Measurements from ENCODE around the gene DAPK1. TPM values are rescaled to one million over a fixed set of nuclear protein-coding genes. Genes with fewer than 3 reads are reported as not detected.
A peak's percentile ranks its signal among the peaks of the same experiment; 100 is the strongest.

DAPK1 gene
- total and polyA plus RNA-seq, 2 donors from 2014 or later, result 15.5 to 166 TPM

- no peak overlapping the region for H3K9ac ChIP-seq (ENCODE audit: low read length in 3 of 3)
- peaks cover 18 to 35% (median 27%) of the 10 kb centered on the region in 3 donors for H3K4me1 ChIP-seq (ENCODE audit: control insufficient read depth in 2 of 3, insufficient read depth in 2 of 3, low read depth in 1 of 3, low read length in 3 of 3)
- TF ChIP-seq CTCF (IDR thresholded peaks at IDR 0.05; ENCODE audit: borderline replicate concordance, extremely low read depth, insufficient read depth), result no peak
- no peaks in the 10 kb centered on the region for H3K36me3 ChIP-seq (ENCODE audit: control insufficient read depth in 2 of 3, insufficient read depth in 3 of 3, low read length in 3 of 3)
- H3K9me3 ChIP-seq (ENCODE audit: control insufficient read depth in 2 of 3, insufficient read depth in 1 of 3, low read length in 3 of 3), result no peaks in the 10 kb centered on the region
- peak; percentile 29 for FAIRE-seq
- intact Hi-C loops (cut with DNase I), result no loop called here
- peak overlapping the region in 2 of 3 donors; percentile 8 for H3K4me3 ChIP-seq (ENCODE audit: low read length in 3 of 3)
- H3K27me3 ChIP-seq (ENCODE audit: control insufficient read depth, insufficient read depth, low read length), result no peaks in the 10 kb centered on the region
- H3K27ac ChIP-seq (ENCODE audit: low read depth in 2 of 2, low read length in 2 of 2), result peak overlapping the region; percentile 36 to 54
- peak in 2 of 5 donors; percentile 44 to 73 for DNase-seq
These were observed 72.6 kb downstream of the DAPK1 start for GRCh38 chr9:87570000-87570908.

GRCh38 chr9:87572719-87573118 is 75.1 kb downstream of the DAPK1 start:
- DNase-seq (no peak), FAIRE-seq (no peak)
- intact Hi-C loops (cut with DNase I), result no loop called here
- peaks cover 18 to 34% (median 26%) of the 10 kb centered on the region in 3 donors for H3K4me1 ChIP-seq (ENCODE audit: control insufficient read depth in 2 of 3, insufficient read depth in 2 of 3, low read depth in 1 of 3, low read length in 3 of 3)
- no peaks in the 10 kb centered on the region for H3K36me3 ChIP-seq (ENCODE audit: control insufficient read depth in 2 of 3, insufficient read depth in 3 of 3, low read length in 3 of 3)
- no peaks in the 10 kb centered on the region for H3K27me3 ChIP-seq (ENCODE audit: control insufficient read depth, insufficient read depth, low read length)
- H3K4me3 ChIP-seq (ENCODE audit: low read length in 3 of 3), result no peak overlapping the region
- no peak overlapping the region for H3K27ac ChIP-seq (ENCODE audit: low read depth in 2 of 2, low read length in 2 of 2)
- no peaks in the 10 kb centered on the region for H3K9me3 ChIP-seq (ENCODE audit: control insufficient read depth in 2 of 3, insufficient read depth in 1 of 3, low read length in 3 of 3)
- no peak overlapping the region for H3K9ac ChIP-seq (ENCODE audit: low read length in 3 of 3)
- TF ChIP-seq CTCF (IDR thresholded peaks at IDR 0.05; ENCODE audit: borderline replicate concordance, extremely low read depth, insufficient read depth), result no peak

GRCh38 chr9:87573841-87574342 is 76.2 kb downstream of the DAPK1 start:
- Histone ChIP-seq H3K27ac (ENCODE audit: low read depth in 2 of 2, low read length in 2 of 2) (no peak overlapping the region), H3K9me3 (ENCODE audit: control insufficient read depth in 2 of 3, insufficient read depth in 1 of 3, low read length in 3 of 3) (no peaks in the 10 kb centered on the region), H3K36me3 (ENCODE audit: control insufficient read depth in 2 of 3, insufficient read depth in 3 of 3, low read length in 3 of 3) (no peaks in the 10 kb centered on the region), H3K4me3 (ENCODE audit: low read length in 3 of 3) (no peak overlapping the region), H3K4me1 (ENCODE audit: control insufficient read depth in 2 of 3, insufficient read depth in 2 of 3, low read depth in 1 of 3, low read length in 3 of 3) (peaks cover 12 to 36% (median 22%) of the 10 kb centered on the region in 3 donors), H3K27me3 (ENCODE audit: control insufficient read depth, insufficient read depth, low read length) (no peaks in the 10 kb centered on the region), H3K9ac (ENCODE audit: low read length in 3 of 3) (no peak overlapping the region)
- no peak for DNase-seq
- intact Hi-C loops (cut with DNase I), result no loop called here
- FAIRE-seq, result no peak
- no peak for TF ChIP-seq CTCF (IDR thresholded peaks at IDR 0.05; ENCODE audit: borderline replicate concordance, extremely low read depth, insufficient read depth)
